Medulla oblongata (tissue), 1 donor: ENCODE results near the gene RRP15.
"Not testable (repeated sequence)": the region's sequence is repeated elsewhere in the genome, so short reads cannot be mapped to it uniquely, and the experiment has no call there.

Experiments
- DNase-seq: peaks from one replicate; pipeline ENCODE4 v3.0.0-alpha.2; 2015; ENCODE audit errors: extremely low spot score

RRP15 gene

GRCh38 chr1:218296162-218296561, 11.1 kb downstream of the RRP15 start:
- no peak for DNase-seq

- DNase-seq = no peak
Observed at GRCh38 chr1:218297461-218297860, 12.4 kb downstream of the RRP15 start.

- DNase-seq = no peak
Observed at GRCh38 chr1:218297867-218298266, 12.8 kb downstream of the RRP15 start.

GRCh38 chr1:218298398-218298797, 13.3 kb downstream of the RRP15 start:
- DNase-seq = no peak

DNA sequence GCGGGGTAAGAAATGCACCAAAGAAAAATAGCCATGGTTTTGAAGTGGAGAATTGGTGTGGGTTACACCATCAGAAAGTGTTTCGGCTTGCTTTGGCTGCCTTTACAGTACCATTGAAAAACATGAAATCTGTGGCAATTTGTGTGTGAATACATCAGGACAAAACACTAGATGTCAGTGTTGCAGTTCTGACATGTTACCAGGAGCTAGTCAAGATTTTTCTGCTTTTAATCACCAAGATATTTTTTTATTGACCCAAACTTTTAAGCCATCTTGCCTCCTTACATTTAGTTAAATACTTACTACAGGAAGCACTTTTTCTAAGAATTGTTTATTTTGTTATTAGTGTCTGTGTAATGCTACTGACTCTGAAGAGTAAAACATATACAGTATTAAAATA, 14.3 kb downstream of the RRP15 start:
- peak; percentile 37 for DNase-seq

DNA sequence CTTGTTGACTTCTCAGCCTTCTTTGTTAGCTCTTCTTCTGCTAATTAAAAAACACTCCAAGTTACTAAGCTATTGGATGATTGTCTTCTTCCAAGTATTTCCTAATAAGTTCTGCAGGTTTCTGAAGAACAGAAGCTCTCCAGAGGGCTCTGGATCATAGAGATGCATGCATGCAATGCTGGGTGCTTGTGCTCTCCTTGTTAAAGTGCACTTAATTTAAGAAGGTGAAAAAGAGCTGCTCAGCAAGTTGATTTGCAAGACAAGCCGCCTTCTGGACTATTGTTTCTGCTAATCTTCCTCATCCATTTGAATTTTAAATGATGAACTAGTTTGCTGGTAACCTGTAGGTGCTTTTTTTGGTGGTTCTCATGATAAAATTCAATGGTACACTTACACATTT, 16.1 kb downstream of the RRP15 start:
- DNase-seq = no peak

- DNase-seq = no peak
Observed at GRCh38 chr1:218302155-218302554, 17.1 kb downstream of the RRP15 start.

- no peak for DNase-seq
Observed at GRCh38 chr1:218303176-218303879, 18.2 kb downstream of the RRP15 start.

- DNase-seq = no peak
Observed at GRCh38 chr1:218304281-218305039, 19.4 kb downstream of the RRP15 start.

DNA sequence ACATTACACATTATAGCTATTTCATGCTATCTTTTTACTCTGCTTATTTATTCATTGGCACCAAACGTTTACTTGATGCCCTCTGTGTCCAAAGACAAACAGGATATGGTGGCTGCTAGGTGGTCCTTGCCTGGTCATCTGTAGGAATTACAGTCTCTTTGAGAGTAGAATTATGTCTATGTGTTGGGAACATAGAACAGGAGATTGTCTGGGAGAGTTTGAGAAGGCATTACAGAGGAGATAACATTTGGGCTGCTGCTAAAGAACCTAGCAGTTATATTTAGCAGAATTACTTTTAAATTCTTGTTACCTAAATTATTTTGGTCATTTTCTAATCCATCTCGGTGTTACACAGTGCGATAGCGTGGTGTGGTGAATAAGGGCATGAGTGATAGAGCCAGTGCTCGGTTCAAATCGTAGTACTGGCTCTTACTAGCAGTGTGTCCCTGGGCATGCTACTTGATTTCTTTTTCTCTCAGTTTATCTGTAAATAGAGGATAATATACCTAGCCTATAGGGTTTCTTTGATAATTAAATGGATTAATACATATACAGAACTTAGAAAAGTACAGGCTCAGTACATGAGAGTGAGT, 20.5 kb downstream of the RRP15 start:
- no peak for DNase-seq

DNA sequence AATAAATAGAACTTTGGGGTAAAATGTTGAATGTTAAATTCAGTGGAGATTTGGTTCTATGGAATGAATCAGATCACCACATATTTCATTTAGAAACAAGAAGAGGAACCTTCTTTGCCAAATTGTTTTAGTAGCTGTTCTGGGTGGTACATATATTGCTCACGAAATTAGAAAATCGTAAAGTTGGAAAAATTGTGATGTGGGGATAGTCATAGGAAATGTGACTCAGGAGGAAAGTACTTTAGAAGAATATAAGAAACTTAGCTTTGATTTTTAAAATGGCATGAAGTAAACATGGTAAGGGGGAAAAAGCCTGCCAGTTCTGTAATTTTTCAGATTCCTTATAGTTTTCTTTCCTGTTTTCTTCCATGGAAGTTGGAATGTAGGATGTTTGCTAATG, 27.4 kb downstream of the RRP15 start:
- no peak for DNase-seq

DNA sequence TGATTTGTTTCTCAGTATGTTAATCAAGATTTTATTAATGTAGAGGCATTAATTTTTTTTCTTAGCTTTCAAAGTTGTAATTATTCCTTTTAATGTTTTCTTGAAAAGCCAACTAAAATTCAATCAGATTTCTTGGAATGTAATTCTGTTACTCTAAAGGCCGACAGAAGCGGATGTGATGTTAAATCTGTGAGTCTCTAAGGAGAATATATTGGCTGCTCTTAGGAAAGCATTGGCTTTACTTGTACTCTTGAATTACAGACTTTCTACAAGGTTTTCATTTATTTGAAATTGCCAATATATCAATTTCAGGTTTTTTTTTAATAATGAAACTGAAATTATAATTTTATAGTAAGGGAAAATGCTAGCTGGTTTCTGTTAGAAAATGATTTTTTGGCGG, 29.2 kb downstream of the RRP15 start:
- DNase-seq = no peak

- DNase-seq = no peak
Observed at GRCh38 chr1:218315638-218316037, 30.5 kb downstream of the RRP15 start.

DNA sequence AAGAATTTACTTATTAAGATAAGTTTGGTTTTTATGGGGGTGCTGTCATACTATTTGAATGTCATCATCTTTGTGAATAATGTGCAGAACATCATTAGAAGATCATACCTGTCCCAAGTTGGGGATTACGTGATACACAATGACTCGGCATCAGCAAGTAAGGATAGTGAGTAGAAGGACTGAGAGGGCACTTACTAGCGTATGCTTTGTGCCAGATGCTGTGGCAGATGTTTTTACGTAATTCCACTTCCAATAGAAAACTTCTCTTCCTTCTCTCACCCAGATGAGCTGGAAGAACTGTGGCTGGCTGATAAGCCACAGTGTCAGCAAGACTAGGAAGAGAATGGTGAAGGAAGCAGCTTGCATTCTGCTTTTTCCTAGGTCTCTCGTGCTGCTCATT, 32.0 kb downstream of the RRP15 start:
- DNase-seq = no peak

DNA sequence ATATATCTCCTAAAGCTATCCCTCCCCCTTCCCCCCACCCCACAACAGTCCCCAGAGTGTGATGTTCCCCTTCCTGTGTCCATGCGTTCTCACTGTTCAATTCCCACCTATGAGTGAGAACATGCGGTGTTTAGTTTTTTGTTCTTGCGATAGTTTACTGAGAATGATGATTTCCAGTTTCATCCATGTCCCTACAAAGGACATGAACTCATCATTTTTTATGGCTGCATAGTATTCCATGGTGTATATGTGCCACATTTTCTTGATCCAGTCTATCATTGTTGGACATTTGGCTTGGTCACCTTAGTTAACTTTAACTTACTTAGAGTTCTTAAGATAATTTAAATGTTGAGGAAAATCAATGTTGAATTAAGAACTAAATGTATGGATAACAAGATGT, 35.1 kb downstream of the RRP15 start:
- not testable (repeated sequence) for DNase-seq

DNA sequence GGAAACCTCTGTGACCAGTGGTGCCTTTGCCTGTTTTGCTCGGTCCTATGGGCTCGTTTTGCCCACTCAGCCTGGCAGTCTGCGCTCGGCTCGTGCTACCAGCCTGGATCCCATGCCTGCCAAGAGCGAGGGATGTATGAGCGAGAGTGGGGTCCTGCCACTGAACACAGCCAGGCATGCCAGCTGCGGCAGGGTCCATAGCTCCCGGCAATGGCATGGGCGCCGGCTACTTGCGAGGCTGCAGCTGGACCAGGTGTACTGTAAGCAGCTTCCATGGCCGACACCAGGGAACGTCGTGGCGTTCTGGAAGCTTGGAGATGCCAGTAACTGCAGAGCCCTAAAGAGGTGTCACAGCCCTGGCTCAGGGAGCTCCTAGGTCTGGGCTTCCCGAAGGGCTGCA, 37.7 kb downstream of the RRP15 start:
- no peak for DNase-seq

- no peak for DNase-seq
Observed at GRCh38 chr1:218323568-218324225, 38.6 kb downstream of the RRP15 start.

DNA sequence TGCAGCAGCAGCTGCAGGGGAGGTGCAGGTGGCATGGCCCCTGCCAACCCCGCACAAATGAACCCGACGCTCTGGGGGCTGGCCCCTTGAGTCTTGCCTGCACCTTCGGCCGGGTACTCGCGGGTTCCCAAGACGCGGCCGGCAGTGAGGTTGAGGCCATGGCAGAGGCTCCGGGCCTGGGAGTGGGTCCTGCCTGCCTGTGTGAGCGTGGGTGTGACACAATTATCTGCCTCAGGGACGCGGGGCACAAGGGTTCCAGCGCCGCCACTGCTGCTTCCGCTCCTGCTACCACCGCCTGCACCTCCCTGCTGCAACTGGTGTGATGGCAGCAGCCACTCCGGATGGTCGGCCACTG, 39.1 kb downstream of the RRP15 start:
- DNase-seq = no peak

DNA sequence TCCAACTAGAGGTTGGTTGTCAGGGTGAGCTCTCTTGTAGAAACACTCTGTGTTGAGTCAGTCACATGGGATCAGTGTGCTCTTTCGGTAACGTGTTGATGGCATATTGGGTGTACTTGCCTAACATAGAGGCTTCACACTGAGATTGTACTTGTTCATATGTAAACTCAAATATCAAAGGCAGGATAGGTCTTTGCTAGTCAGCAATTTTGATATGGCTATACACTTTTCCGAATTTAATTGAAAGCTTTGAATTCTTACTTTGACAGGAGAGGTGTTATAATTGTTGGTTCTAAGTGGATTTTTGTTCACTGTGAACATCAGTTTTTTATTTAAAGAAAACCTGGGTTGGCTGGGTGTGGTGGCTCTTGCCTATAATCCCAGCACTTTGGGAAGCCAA, 43.7 kb downstream of the RRP15 start:
- DNase-seq = no peak

DNA sequence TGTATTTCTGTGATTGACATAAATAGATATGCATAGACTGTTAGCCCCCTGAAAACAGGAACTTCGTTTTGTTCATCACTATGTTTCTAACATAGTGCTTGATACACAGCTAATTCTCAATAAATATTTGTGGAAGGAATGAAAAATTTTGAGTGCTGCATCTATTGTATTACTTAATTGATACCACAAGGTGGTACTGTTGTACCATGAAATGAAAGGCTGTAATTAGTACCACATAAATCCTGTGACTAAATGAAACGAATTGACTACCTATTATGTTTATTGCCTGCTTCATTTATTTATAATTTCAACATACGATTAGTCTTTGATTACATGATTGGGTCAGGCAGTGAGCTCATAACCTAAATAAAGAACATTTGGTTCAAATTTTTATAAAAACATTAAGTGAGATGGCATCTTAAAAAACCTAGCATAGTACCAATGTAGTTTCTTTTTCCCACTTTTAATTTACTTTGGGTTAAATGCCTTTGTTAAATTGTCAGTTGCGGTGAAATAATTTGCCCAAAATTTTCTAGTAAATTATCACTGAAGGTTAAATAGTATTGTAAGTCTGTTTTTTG, 45.0 kb downstream of the RRP15 start:
- DNase-seq = peak; percentile 73

- no peak for DNase-seq
Observed at GRCh38 chr1:218332416-218332815, 47.3 kb downstream of the RRP15 start.

- DNase-seq = no peak
Observed at GRCh38 chr1:218336328-218336727, 51.2 kb downstream of the RRP15 start.
